ENCODE results near the gene SETD5.

The SETD5 gene

DNA sequence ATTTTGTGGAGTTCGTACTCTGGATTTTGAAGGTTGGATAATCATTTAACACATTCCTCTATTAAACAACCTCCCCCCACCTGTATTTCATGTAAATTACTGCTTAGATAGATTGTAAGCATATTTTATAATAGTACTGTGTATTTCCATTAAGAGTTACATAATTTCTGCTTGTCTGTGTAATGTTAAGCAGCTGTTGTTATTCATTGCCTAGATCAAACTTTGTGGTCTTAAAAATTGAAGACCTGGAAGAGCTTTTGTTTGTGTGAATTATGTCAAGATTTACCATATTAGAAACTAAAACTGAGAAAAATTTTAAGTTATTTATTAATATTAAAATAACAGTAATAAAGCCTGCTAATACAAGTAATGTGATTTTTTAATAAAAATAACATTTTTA, 11.1 kb downstream of the SETD5 start:
- no peak for FAIRE-seq
- no peak for DNase-seq (ENCODE audit: insufficient read length, low spot score)

- no peak for FAIRE-seq
- DNase-seq (ENCODE audit: insufficient read length, low spot score), result no peak
Observed at GRCh38 chr3:9409981-9410854, 12.8 kb downstream of the SETD5 start.

- no peak for DNase-seq (ENCODE audit: insufficient read length, low spot score)
- FAIRE-seq, result no peak
Observed at GRCh38 chr3:9411302-9411701, 13.9 kb downstream of the SETD5 start.

- FAIRE-seq (no peak), DNase-seq (ENCODE audit: insufficient read length, low spot score) (no peak)
Observed at GRCh38 chr3:9412293-9412692, 14.9 kb downstream of the SETD5 start.

DNA sequence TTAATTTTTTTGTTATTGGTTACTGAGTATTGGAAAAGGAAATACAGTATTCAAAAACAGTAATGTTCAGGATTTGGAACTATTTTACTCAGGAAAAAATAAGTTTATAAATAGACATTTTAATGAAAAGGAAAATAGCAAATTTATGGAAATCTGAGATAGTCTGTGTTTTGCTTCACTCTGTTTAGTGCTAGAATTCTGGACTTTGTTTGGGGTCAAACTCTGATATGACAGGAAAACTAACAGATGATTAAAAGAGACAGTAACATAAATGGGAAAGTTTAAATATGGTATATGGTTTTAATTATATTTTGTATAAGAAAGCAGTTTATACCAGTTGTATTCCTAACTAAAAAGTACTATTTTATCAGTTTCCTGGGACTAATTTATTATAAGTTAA, 17.4 kb downstream of the SETD5 start:
- DNase-seq (ENCODE audit: insufficient read length, low spot score) (no peak), FAIRE-seq (no peak)

GRCh38 chr3:9415485-9416138, 18.2 kb downstream of the SETD5 start:
- DNase-seq (ENCODE audit: insufficient read length, low spot score) (no peak), FAIRE-seq (no peak)

DNA sequence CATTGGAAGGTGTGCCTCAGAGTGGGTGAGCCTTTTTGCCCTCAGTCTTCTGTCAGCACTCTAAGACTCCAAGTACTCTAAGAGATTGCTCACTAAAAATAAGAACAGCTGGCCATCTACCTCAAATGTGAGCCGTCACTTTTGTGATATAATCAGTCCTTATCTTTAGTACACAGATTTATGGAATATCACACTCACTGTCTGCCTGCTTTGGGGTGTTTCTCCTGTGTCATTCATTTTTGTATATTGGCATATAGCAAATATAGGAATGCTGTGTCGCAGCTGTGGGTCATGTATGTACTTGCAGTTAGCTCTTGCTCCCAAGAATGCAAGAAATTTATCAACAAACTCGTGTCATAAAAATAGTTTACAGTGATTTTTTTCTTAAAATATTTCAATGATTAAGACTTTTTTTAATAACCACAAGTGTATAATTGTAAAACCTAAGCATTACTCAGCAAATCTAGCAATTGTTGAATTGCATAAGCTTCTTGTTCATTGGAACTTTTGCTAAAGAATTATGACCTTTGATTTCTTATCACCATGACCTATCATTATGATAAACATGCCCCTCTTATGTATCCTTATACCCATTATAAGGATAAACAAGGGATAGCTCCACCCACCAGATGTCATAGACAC, 18.8 kb downstream of the SETD5 start:
- FAIRE-seq (no peak), DNase-seq (ENCODE audit: insufficient read length, low spot score) (no peak)

DNA sequence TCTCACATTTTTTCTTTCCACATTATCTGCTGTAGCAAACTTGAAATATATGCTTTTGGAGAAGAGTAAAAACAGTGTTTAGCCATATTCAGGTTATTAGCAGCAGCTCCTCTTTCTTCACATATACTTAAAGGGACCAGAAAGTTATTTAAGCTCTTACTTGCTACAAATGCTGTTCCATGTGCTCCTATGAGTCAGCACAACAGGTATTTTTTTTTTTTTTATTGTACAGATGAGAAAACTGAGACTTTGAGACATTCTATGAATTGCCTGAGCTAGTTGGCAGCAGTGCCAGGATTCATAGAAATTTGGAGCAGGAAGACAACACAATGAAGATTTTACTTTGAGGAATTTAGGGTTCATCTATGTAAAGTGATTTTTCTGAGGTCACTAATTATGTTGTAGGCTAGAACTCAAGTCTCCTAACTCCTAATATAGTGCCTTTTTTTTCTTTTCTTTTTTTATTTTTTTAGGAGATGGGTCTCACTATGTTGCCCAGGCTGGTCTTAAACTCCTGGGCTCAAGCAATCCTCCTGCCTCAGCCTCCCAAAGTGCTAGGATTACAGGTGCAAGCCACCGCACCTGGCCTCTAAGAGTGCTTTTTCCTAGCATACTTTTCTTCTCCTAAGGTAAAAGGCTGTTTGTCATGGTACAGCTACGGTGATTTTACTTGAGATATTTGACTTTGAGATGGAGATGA, 23.6 kb downstream of the SETD5 start:
- FAIRE-seq (no peak), DNase-seq (ENCODE audit: insufficient read length, low spot score) (no peak)

- FAIRE-seq, result peak; percentile 28
- no peak for DNase-seq (ENCODE audit: insufficient read length, low spot score)
Observed at GRCh38 chr3:9422712-9423424, 25.5 kb downstream of the SETD5 start.

GRCh38 chr3:9428411-9428810, 31.0 kb downstream of the SETD5 start:
- FAIRE-seq (no peak), DNase-seq (ENCODE audit: insufficient read length, low spot score) (no peak)

- DNase-seq (ENCODE audit: insufficient read length, low spot score) (no peak), FAIRE-seq (no peak)
Observed at GRCh38 chr3:9430733-9431132, 33.3 kb downstream of the SETD5 start.

- DNase-seq (ENCODE audit: insufficient read length, low spot score) (no peak), FAIRE-seq (no peak)
Observed at GRCh38 chr3:9433627-9434521, 36.5 kb downstream of the SETD5 start.

- no peak for FAIRE-seq
Observed at GRCh38 chr3:9435316-9435715, 37.9 kb downstream of the SETD5 start.

DNA sequence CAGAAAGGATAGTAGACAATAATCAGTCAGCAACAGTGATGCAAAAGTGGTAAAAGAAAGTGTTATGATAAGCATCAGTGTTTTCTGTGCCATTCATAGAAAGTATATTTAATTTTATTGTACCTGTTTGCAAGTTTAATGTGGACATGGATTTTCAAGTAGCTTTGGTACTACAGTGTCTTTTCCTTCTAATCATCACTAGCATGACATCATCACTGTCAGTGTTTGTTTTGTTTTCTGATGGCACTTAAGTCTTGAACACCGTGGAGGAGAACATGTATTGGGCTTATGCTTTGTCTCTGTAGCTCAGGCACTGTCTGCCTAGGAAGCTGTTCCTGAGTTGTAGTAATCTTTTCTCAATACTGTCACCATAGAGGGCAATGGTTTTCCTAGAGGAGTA, 41.9 kb downstream of the SETD5 start:
- DNase-seq (ENCODE audit: insufficient read length, low spot score) (no peak), FAIRE-seq (no peak)

More at GRCh38 chr3:9435316-9435715, 37.9 kb downstream of the SETD5 start:
- DNase-seq (ENCODE audit: insufficient read length, low spot score), result no peak

GRCh38 chr3:9441501-9442221, 44.2 kb downstream of the SETD5 start:
- DNase-seq (ENCODE audit: insufficient read length, low spot score), result no peak
- FAIRE-seq, result no peak

DNA sequence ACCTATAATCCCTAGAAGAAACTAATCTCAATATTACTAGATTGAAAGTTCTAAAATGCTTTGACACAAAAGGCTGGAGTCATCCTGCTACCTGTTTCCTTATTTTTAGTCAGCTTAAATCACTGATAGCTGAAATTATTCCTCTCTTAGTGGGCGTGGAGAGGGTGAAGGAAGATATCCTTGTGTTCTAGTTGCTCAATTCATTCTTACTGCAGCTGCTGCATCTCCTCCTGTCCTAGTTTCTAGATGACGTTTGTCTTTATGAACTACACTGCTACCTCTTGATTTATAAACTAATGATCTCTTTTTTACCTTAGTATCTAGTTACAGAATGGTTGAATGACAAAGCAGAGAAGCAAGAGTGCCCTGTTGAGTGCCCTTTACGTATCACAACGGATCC, 50.7 kb downstream of the SETD5 start:
- no peak for FAIRE-seq
- no peak for DNase-seq (ENCODE audit: insufficient read length, low spot score)

DNA sequence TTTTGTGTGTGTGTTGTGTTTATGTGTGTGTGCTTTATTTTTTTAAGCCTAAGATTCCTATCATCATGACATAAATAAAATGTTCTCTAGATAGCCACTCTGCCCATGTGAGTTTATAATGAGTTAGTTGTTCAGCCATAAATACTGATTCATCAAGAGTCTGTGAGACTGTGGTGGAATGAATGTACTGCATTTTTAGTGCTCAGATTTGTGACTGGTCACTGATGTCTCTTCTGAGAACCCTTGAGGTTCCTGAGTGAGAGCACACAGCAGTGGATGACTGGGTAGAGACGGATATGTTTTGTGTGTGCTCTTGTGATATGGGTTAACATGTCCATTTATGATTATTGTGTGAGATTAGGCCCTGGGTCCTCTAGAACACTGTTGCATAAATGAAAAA, 51.2 kb downstream of the SETD5 start:
- FAIRE-seq, result no peak
- DNase-seq (ENCODE audit: insufficient read length, low spot score), result no peak

GRCh38 chr3:9450126-9450525, 52.7 kb downstream of the SETD5 start:
- no peak for FAIRE-seq
- DNase-seq (ENCODE audit: insufficient read length, low spot score), result no peak

DNA sequence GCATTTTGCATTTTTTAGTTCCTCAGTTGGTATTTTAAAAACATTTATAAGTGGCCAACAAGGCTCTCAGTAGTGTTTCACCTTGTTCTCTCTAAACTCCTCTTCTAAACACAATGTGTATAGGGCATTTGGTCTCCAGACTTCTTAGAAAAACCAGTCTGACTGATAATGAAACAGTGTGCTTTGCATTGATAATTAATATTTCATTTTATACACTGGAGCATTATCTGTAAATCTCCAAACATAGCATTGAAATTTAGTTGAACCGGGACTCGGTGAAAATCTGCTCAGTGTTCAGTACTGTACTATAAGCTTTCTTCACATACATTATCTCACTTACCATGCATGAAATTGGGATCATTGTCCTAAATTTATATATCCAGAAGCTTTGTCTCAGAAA, 53.6 kb downstream of the SETD5 start:
- DNase-seq (ENCODE audit: insufficient read length, low spot score) (no peak), FAIRE-seq (no peak)

Measured in GM19239 (cell line).